ENCODE data around the gene ALS2CL.

DNA sequence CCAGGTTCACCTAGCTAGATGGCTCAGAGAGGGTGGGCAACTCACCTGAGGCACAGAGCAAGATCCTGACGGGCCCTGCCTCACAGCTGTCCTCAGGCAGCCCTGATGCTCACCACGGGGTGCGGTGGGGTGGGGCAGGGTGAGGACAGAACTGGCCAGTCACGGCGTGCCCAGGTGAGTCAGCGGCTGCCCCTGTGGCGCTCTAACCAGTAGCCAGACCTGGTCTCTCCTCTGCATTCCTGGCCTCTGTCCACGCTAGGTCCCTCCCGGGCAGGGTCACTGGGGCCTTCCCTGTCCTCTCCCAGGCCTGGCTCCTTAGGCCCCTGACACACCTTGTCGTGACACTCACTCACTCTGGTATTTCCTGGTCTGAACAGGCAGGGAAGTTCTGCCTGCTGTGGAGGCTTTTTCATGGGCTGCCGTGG is 901 bp downstream of the ALS2CL start:
- TF ChIP-seq, protein P1, sequence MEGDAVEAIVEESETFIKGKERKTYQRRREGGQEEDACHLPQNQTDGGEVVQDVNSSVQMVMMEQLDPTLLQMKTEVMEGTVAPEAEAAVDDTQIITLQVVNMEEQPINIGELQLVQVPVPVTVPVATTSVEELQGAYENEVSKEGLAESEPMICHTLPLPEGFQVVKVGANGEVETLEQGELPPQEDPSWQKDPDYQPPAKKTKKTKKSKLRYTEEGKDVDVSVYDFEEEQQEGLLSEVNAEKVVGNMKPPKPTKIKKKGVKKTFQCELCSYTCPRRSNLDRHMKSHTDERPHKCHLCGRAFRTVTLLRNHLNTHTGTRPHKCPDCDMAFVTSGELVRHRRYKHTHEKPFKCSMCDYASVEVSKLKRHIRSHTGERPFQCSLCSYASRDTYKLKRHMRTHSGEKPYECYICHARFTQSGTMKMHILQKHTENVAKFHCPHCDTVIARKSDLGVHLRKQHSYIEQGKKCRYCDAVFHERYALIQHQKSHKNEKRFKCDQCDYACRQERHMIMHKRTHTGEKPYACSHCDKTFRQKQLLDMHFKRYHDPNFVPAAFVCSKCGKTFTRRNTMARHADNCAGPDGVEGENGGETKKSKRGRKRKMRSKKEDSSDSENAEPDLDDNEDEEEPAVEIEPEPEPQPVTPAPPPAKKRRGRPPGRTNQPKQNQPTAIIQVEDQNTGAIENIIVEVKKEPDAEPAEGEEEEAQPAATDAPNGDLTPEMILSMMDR (IDR thresholded peaks at IDR 0.05): no peak
- no peak for TF ChIP-seq POLR2A (IDR thresholded peaks at IDR 0.05)

Measured in ovary (tissue), 3 donors.